Trophoblast cell (in vitro differentiated cells and primary cell): ENCODE measurements around the gene ACYP2.

Experiments used
- DNase-seq, 2 donors: peaks; one replicate each; pipeline ENCODE4 v3.0.0-alpha.2; 2016
- H2AFZ ChIP-seq: 2 replicates; pipeline ENCODE4 v1.6.1; 2013; ENCODE audit warnings: low read length, moderate library complexity, mild to moderate bottlenecking; ENCODE audit not compliant: insufficient read depth, poor library complexity
- H2AK5ac ChIP-seq: 2 replicates; pipeline ENCODE4 v1.6.1; 2013; ENCODE audit warnings: mild to moderate bottlenecking, low read length
- H2BK120ac ChIP-seq: 2 replicates; pipeline ENCODE4 v1.6.1; 2013; ENCODE audit warnings: low read length, mild to moderate bottlenecking, moderate library complexity; ENCODE audit not compliant: insufficient read depth, poor library complexity
- H2BK12ac ChIP-seq: 2 replicates; pipeline ENCODE4 v1.6.1; 2013; ENCODE audit warnings: mild to moderate bottlenecking, low read length, moderate library complexity
- H2BK5ac ChIP-seq: 2 replicates; pipeline ENCODE4 v1.6.1; 2013; ENCODE audit warnings: low read length, low read depth, moderate library complexity, mild to moderate bottlenecking; ENCODE audit not compliant: poor library complexity
- H3K14ac ChIP-seq: 2 replicates; pipeline ENCODE4 v1.6.1; 2013; ENCODE audit warnings: mild to moderate bottlenecking, low read length
- H3K18ac ChIP-seq: 2 replicates; pipeline ENCODE4 v1.6.1; 2013; ENCODE audit warnings: mild to moderate bottlenecking, low read length
- H3K23ac ChIP-seq: 2 replicates; pipeline ENCODE4 v1.6.1; 2013; ENCODE audit warnings: low read length
- H3K27ac ChIP-seq: 2 replicates; pipeline ENCODE4 v1.5.1; 2013; ENCODE audit warnings: low read depth, mild to moderate bottlenecking, inconsistent platforms, low read length, moderate library complexity
- H3K27me3 ChIP-seq: 2 replicates; pipeline ENCODE4 v1.6.1; 2013; ENCODE audit warnings: inconsistent platforms, mild to moderate bottlenecking, low read length, moderate library complexity; ENCODE audit not compliant: insufficient read depth
- H3K36me3 ChIP-seq, 2 experiments: 1 replicate in 1 of 2; 2 replicates in 1 of 2; pipeline ENCODE4 v1.6.1; 2013; ENCODE audit warnings: low read length in 2 of 2, mild to moderate bottlenecking in 2 of 2, moderate library complexity in 1 of 2; ENCODE audit not compliant: insufficient read depth in 2 of 2, control insufficient read depth in 1 of 2
- H3K4ac ChIP-seq: 2 replicates; pipeline ENCODE4 v1.6.1; 2013; ENCODE audit warnings: low read depth, mild to moderate bottlenecking, low read length, moderate library complexity
- H3K4me1 ChIP-seq, 2 experiments: 1 replicate in 1 of 2; 2 replicates in 1 of 2; pipeline ENCODE4 v1.6.1; 2013; ENCODE audit warnings: low read length in 2 of 2, mild to moderate bottlenecking in 2 of 2, moderate library complexity in 1 of 2; ENCODE audit not compliant: insufficient read depth in 2 of 2, control insufficient read depth in 1 of 2
- H3K4me2 ChIP-seq: 2 replicates; pipeline ENCODE4 v1.6.1; 2013; ENCODE audit warnings: inconsistent platforms, mild to moderate bottlenecking, low read length, moderate library complexity
- H3K4me3 ChIP-seq: 2 replicates; pipeline ENCODE4 v1.5.1; 2013; ENCODE audit warnings: mild to moderate bottlenecking, low read depth, low read length, inconsistent platforms
- H3K79me1 ChIP-seq: one replicate; pipeline ENCODE4 v1.6.1; 2013; ENCODE audit warnings: low read length
- H3K79me2 ChIP-seq: 2 replicates; pipeline ENCODE4 v1.6.1; 2013; ENCODE audit warnings: low read length, mild to moderate bottlenecking; ENCODE audit not compliant: control insufficient read depth, insufficient read depth, poor library complexity
- H3K9ac ChIP-seq: 2 replicates; pipeline ENCODE4 v1.6.1; 2013; ENCODE audit warnings: mild to moderate bottlenecking, low read length
- H3K9me3 ChIP-seq: 2 replicates; pipeline ENCODE4 v1.6.1; 2013; ENCODE audit warnings: low read depth, mild to moderate bottlenecking, control low read depth, inconsistent platforms, low read length; ENCODE audit not compliant: insufficient read depth
- H4K12ac ChIP-seq: 2 replicates; pipeline ENCODE4 v1.6.1; 2013; ENCODE audit warnings: low read depth, mild to moderate bottlenecking, low read length, moderate library complexity
- H4K8ac ChIP-seq: 2 replicates; pipeline ENCODE4 v1.6.1; 2013; ENCODE audit warnings: low read depth, mild to moderate bottlenecking, low read length, moderate library complexity
- H4K91ac ChIP-seq: one replicate; pipeline ENCODE4 v1.6.1; 2013; ENCODE audit warnings: low read depth, mild to moderate bottlenecking, low read length, moderate library complexity
- WGBS: extraction: QIAGEN DNeasy Blood & Tissue Kit; methylation state at CpG from one replicate; pipeline ENCODE4 v1.1.7; 2013; ENCODE audit warnings: missing lambda C conversion rate; ENCODE audit not compliant: insufficient read length, insufficient coverage; ENCODE audit errors: extremely low coverage; 5-methylcytosine and 5-hydroxymethylcytosine counted together

ACYP2 gene

DNA sequence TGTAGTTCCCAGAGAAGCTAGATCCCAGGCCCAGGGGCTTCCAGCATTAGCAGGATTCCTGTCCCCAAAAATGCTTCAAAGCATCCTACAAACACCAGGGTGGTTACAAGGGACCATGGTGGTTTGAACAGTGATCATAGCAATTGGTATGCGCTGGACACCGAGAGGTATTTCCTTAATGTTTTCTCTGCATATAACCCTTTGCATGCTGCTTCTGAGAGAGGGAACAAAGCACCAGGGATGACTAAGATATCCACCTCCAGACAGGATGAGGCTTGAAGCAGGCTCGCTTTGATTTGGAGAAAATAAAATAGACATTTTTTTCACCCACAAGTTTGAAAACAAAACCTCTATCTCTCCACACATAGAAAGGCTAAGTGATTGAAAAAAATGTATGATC lies 191.1 kb downstream of the ACYP2 start:
- Histone ChIP-seq H3K23ac (no peak overlapping the region), H2BK5ac (no peak overlapping the region), H3K18ac (no peak overlapping the region), H4K12ac (no peak overlapping the region), H2BK12ac (no peak overlapping the region), H3K4me2 (no peak overlapping the region), H3K79me1 (no peaks in the 10 kb centered on the region), H3K4me1 (peaks cover 0 to 4% of the 10 kb centered on the region in 2 experiments), H3K14ac (peak overlapping the region; percentile 17), H3K9me3 (peaks cover 2% of the 10 kb centered on the region), H4K91ac (no peak overlapping the region), H3K36me3 (no peaks in the 10 kb centered on the region), H4K8ac (no peak overlapping the region), H2AK5ac (no peak overlapping the region), H2AFZ (no peak overlapping the region), H3K9ac (no peak overlapping the region), H2BK120ac (no peak overlapping the region), H3K27ac (no peak overlapping the region), H3K27me3 (no peaks in the 10 kb centered on the region), H3K4ac (no peak overlapping the region), H3K4me3 (no peak overlapping the region), H3K79me2 (no peaks in the 10 kb centered on the region)
- WGBS: no CpG with 5 or more reads among the region's 3 CpGs
- DNase-seq: peak in 1 of 2 donors; percentile 2

GRCh38 chr2:54308186-54308585 lies 192.8 kb downstream of the ACYP2 start:
- Histone ChIP-seq H4K91ac (no peak overlapping the region), H2BK120ac (no peak overlapping the region), H3K36me3 (no peaks in the 10 kb centered on the region), H3K4me1 (peaks cover 0 to 4% of the 10 kb centered on the region in 2 experiments), H3K14ac (no peak overlapping the region), H3K27me3 (no peaks in the 10 kb centered on the region), H3K79me2 (no peaks in the 10 kb centered on the region), H2BK12ac (no peak overlapping the region), H4K12ac (no peak overlapping the region), H3K27ac (no peak overlapping the region), H4K8ac (no peak overlapping the region), H2BK5ac (no peak overlapping the region), H3K4me2 (no peak overlapping the region), H2AK5ac (no peak overlapping the region), H3K79me1 (no peaks in the 10 kb centered on the region), H2AFZ (no peak overlapping the region), H3K18ac (no peak overlapping the region), H3K9ac (no peak overlapping the region), H3K4ac (no peak overlapping the region), H3K4me3 (no peak overlapping the region), H3K9me3 (no peaks in the 10 kb centered on the region), H3K23ac (no peak overlapping the region)
- no CpG with 5 or more reads among the region's 6 CpGs for WGBS
- DNase-seq: peak; percentile 43 to 63

- Histone ChIP-seq H3K9ac (no peak overlapping the region), H2BK12ac (no peak overlapping the region), H3K18ac (no peak overlapping the region), H3K23ac (no peak overlapping the region), H3K4me3 (no peak overlapping the region), H3K27me3 (no peaks in the 10 kb centered on the region), H2BK5ac (no peak overlapping the region), H3K36me3 (no peaks in the 10 kb centered on the region), H4K91ac (no peak overlapping the region), H3K4me2 (no peak overlapping the region), H4K8ac (peak overlapping the region; percentile 23), H3K4ac (no peak overlapping the region), H3K14ac (no peak overlapping the region), H2AK5ac (no peak overlapping the region), H2BK120ac (no peak overlapping the region), H3K4me1 (peaks cover 0 to 4% of the 10 kb centered on the region in 2 experiments), H3K79me1 (no peaks in the 10 kb centered on the region), H4K12ac (no peak overlapping the region), H3K79me2 (no peaks in the 10 kb centered on the region), H2AFZ (no peak overlapping the region), H3K27ac (no peak overlapping the region), H3K9me3 (no peaks in the 10 kb centered on the region)
- no peak for DNase-seq
- no CpG with 5 or more reads among the region's 2 CpGs for WGBS
Observed at GRCh38 chr2:54308782-54309181, 193.4 kb downstream of the ACYP2 start.

DNA sequence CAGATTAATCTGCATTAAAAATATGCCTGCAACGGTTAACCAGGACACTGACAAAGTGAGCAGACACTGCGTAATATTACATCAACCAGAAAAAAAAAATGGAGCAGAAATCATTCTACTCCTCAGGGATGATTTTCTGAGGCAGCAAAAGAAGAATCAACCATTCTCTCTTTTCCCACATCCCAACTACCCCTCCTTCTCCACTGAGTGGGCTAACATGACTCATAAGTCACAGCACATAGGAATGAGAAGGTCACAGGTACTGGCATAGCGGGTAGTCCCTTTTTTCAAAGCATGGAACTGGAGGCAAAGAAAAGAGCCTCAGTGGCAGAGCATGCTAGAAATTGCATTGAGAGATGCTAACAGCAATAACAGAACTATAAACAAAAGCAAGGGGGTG lies 194.9 kb downstream of the ACYP2 start:
- Histone ChIP-seq H4K91ac (no peak overlapping the region), H4K8ac (no peak overlapping the region), H3K9me3 (no peaks in the 10 kb centered on the region), H3K79me2 (no peaks in the 10 kb centered on the region), H2AFZ (no peak overlapping the region), H3K79me1 (no peaks in the 10 kb centered on the region), H3K27me3 (no peaks in the 10 kb centered on the region), H2AK5ac (no peak overlapping the region), H3K9ac (no peak overlapping the region), H4K12ac (no peak overlapping the region), H3K4me1 (peaks cover 0 to 4% of the 10 kb centered on the region in 2 experiments), H3K4me3 (no peak overlapping the region), H3K23ac (no peak overlapping the region), H3K4ac (no peak overlapping the region), H2BK12ac (no peak overlapping the region), H3K27ac (no peak overlapping the region), H3K18ac (no peak overlapping the region), H2BK5ac (no peak overlapping the region), H2BK120ac (no peak overlapping the region), H3K14ac (no peak overlapping the region), H3K4me2 (no peak overlapping the region), H3K36me3 (no peaks in the 10 kb centered on the region)
- no peak for DNase-seq
- WGBS: no CpG with 5 or more reads among the region's 3 CpGs
